ENCODE results near the gene PRKN.

- TF ChIP-seq CTCF (IDR thresholded peaks at IDR 0.05) (no peak), ZFX (IDR thresholded peaks at IDR 0.05; ENCODE audit: borderline replicate concordance) (no peak)
Measured at GRCh38 chr6:162408826-162409535, 318.6 kb downstream of the PRKN start.

Measured in 22Rv1 (cell line).